HCT116 (cell line): Measurements from ENCODE around the gene HOXB9. TPM values are rescaled to one million over a fixed set of nuclear protein-coding genes. Genes with fewer than 3 reads are reported as not detected.

Source experiments
- ATAC-seq: fragments of 200-7000 bp; cut with Tn5 transposase; 2 replicates; pipeline ENCODE4 v1.9.1; 2020; ENCODE audit warnings: mild to moderate bottlenecking, moderate library complexity
- BruUV-seq: library from RNA; stranded (reverse); fragments of 400-500 nt; replicated peaks from 2 replicates; lab custom pipeline; 2021; lab: Mats Ljungman, UMichigan
- CTCF ChIA-PET: fragments of 300-600 bp; sonication (Branson Sonifier 250); formaldehyde crosslinking; loops from one replicate; lab custom pipeline; 2021; ENCODE audit warnings: antibody characterized with exemption; lab: Charles Lee
- POLR2A ChIA-PET: fragments of 300-600, 350-600 bp; sonication (Branson Sonifier 250); formaldehyde crosslinking; loops from one replicate; lab custom pipeline; 2021; ENCODE audit warnings: antibody characterized with exemption; lab: Charles Lee
- RAD21 ChIA-PET, 2 experiments: fragments of 300-600 bp; sonication (Branson Sonifier 250); formaldehyde crosslinking; loops; one replicate each; lab custom pipeline; 2023; ENCODE audit warnings: low total read pairs in 2 of 2; ENCODE audit not compliant: uncharacterized antibody in 2 of 2, unreplicated experiment in 2 of 2, low non-redundant PET in 1 of 2; lab: Charles Lee
- DNase-seq: peaks from one replicate; pipeline ENCODE4 v3.0.0-alpha.2; 2010; ENCODE audit warnings: low read depth, low spot score
- H2AFZ ChIP-seq: fragments of 200-600 bp; shearing (Covaris generic), sonication (generic); 2 replicates; pipeline ENCODE4 v1.6.1; 2017; ENCODE audit warnings: low read depth, mixed run types, mixed read lengths, antibody characterized with exemption, low read length; ENCODE audit not compliant: poor library complexity, severe bottlenecking
- H3K27ac ChIP-seq: 2 replicates; pipeline ENCODE4 v1.5.1; 2012; ENCODE audit warnings: low read depth, low read length
- H3K27me3 ChIP-seq: fragments of 200-600 bp; sonication (generic); 2 replicates; pipeline ENCODE4 v1.6.1; 2016; ENCODE audit warnings: mixed run types, low read length, mixed read lengths; ENCODE audit not compliant: insufficient read depth
- H3K36me3 ChIP-seq, 2 experiments: fragments of 200-500 bp in 1 of 2; fragments of 200-600 bp in 1 of 2; sonication (Bioruptor generic) in 1 of 2; sonication (generic) in 1 of 2; 2 replicates each; pipeline versions ENCODE4 v1.5.1 to v1.6.1; 2014 to 2016; ENCODE audit warnings: low read length in 2 of 2, inconsistent platforms in 1 of 2, mixed read lengths in 1 of 2, mixed run types in 1 of 2; ENCODE audit not compliant: insufficient read depth in 2 of 2, control insufficient read depth in 1 of 2
- H3K4me1 ChIP-seq, 2 experiments: fragments of 200-600 bp in 1 of 2; sonication (generic) in 1 of 2; 2 replicates each; pipeline versions ENCODE4 v1.5.1 to v1.6.1; 2012 to 2017; ENCODE audit warnings: low read length in 2 of 2, inconsistent platforms in 1 of 2, mild to moderate bottlenecking in 1 of 2, mixed read lengths in 1 of 2, mixed run types in 1 of 2, moderate library complexity in 1 of 2; ENCODE audit not compliant: insufficient read depth in 2 of 2, control insufficient read depth in 1 of 2
- H3K4me2 ChIP-seq: fragments of 200-600 bp; sonication (generic); 2 replicates; pipeline ENCODE4 v1.6.1; 2017; ENCODE audit warnings: mixed run types, low read length, mixed read lengths
- H3K4me3 ChIP-seq, 2 experiments: fragments of 200-600 bp in 1 of 2; sonication (generic) in 1 of 2; replicated peaks in 1 of 2; 2 replicates each; pipeline ENCODE4 v1.5.1; 2011 to 2016; ENCODE audit warnings: low read length in 2 of 2, control low read depth in 1 of 2, low read depth in 1 of 2, mild to moderate bottlenecking in 1 of 2, mixed read lengths in 1 of 2, mixed run types in 1 of 2
- H3K79me2 ChIP-seq: fragments of 200-600 bp; sonication (generic); 2 replicates; pipeline ENCODE4 v1.6.1; 2017; ENCODE audit warnings: mild to moderate bottlenecking, mixed run types, low read length, moderate library complexity, mixed read lengths; ENCODE audit not compliant: insufficient read depth
- H3K9ac ChIP-seq: fragments of 200-600 bp; sonication (generic); 2 replicates; pipeline ENCODE4 v1.6.1; 2016; ENCODE audit warnings: low read length, mixed read lengths
- H3K9me2 ChIP-seq: fragments of 200-600 bp; sonication (generic), shearing (Covaris generic); 2 replicates; pipeline ENCODE4 v1.6.1; 2017; ENCODE audit warnings: mixed run types, mild to moderate bottlenecking, moderate library complexity; ENCODE audit not compliant: insufficient read depth
- H3K9me3 ChIP-seq, 2 experiments: fragments of 200-500 bp in 1 of 2; fragments of 200-600 bp in 1 of 2; sonication (Bioruptor generic) in 1 of 2; sonication (generic) in 1 of 2; 2 replicates each; pipeline ENCODE4 v1.6.1; 2014 to 2017; ENCODE audit warnings: low read length in 2 of 2, mixed read lengths in 2 of 2, inconsistent platforms in 1 of 2, low read depth in 1 of 2, mild to moderate bottlenecking in 1 of 2, mixed run types in 1 of 2, moderate library complexity in 1 of 2; ENCODE audit not compliant: control insufficient read depth in 1 of 2, insufficient read depth in 1 of 2
- H4K20me1 ChIP-seq: fragments of 200-600 bp; sonication (generic), shearing (Covaris generic); 2 replicates; pipeline ENCODE4 v1.6.1; 2017; ENCODE audit warnings: mixed run types, mild to moderate bottlenecking, moderate library complexity; ENCODE audit not compliant: insufficient read depth
- CEBPB ChIP-seq: IDR thresholded peaks from 2 replicates; pipeline ENCODE4 v1.6.1; 2012; ENCODE audit warnings: low read depth
- CTCF ChIP-seq, 3 experiments: fragments of 200-600 bp in 1 of 3; sonication (generic) in 1 of 3; IDR thresholded peaks in 2 of 3; conservative IDR thresholded peaks in 1 of 3; 2 replicates each; pipeline ENCODE4 v1.5.1; 2012 to 2017; ENCODE audit warnings: low read depth in 2 of 3, low read length in 2 of 3, antibody characterized with exemption in 1 of 3, borderline replicate concordance in 1 of 3, control low read depth in 1 of 3, mild to moderate bottlenecking in 1 of 3, mixed read lengths in 1 of 3, mixed run types in 1 of 3, moderate library complexity in 1 of 3; ENCODE audit not compliant: insufficient read depth in 1 of 3
- ELF1 ChIP-seq: IDR thresholded peaks from 2 replicates; pipeline ENCODE4 v1.6.1; 2012; ENCODE audit warnings: low read depth, borderline replicate concordance
- EZH2 ChIP-seq: fragments of 200-600 bp; sonication (generic); IDR thresholded peaks from 2 replicates; pipeline ENCODE4 v1.6.1; 2017; ENCODE audit warnings: antibody characterized with exemption, mixed run types
- EZH2phosphoT487 ChIP-seq: fragments of 200-600 bp; IDR thresholded peaks from 2 replicates; pipeline ENCODE4 v1.6.1; 2018; ENCODE audit warnings: antibody characterized with exemption, borderline replicate concordance
- FOSL1 ChIP-seq: IDR thresholded peaks from 2 replicates; pipeline ENCODE4 v1.6.1; 2012; ENCODE audit warnings: low read depth
- JUND ChIP-seq: IDR thresholded peaks from 2 replicates; pipeline ENCODE4 v1.6.1; 2012
- POLR2A ChIP-seq: IDR thresholded peaks from 2 replicates; pipeline ENCODE4 v1.7.0; 2011; ENCODE audit warnings: borderline replicate concordance; ENCODE audit not compliant: insufficient read depth, insufficient read length; ENCODE audit errors: extremely low read depth
- SIN3A ChIP-seq: IDR thresholded peaks from 2 replicates; pipeline ENCODE4 v1.6.1; 2012; ENCODE audit warnings: low read depth
- SP1 ChIP-seq: IDR thresholded peaks from 2 replicates; pipeline ENCODE4 v1.6.1; 2012; ENCODE audit warnings: low read depth
- SRF ChIP-seq: IDR thresholded peaks from 2 replicates; pipeline ENCODE4 v1.6.1; 2012; ENCODE audit warnings: low read depth
- TCF7L2 ChIP-seq: IDR thresholded peaks from 2 replicates; pipeline ENCODE4 v1.7.0; 2011; ENCODE audit warnings: borderline replicate concordance, inconsistent platforms; ENCODE audit not compliant: insufficient read depth, insufficient read length; ENCODE audit errors: extremely low read depth
- ZBTB33 ChIP-seq: IDR thresholded peaks from 2 replicates; pipeline ENCODE4 v1.6.1; 2011; ENCODE audit warnings: mild to moderate bottlenecking, low read length, moderate library complexity; ENCODE audit not compliant: insufficient replicate concordance; ENCODE audit errors: extremely low read depth
- intact Hi-C: fragments of 100-400 bp; cut with micrococcal nuclease; formaldehyde crosslinking; loops from 2 replicates; pipeline ENCODE4 v1.10.0; 2022
- total RNA-seq: library from RNA; stranded (reverse); gene quantifications from one replicate; pipeline ENCODE4 v1.2.1, GENCODE V29; 2021; ENCODE audit not compliant: unreplicated experiment

The HOXB9 gene
- total RNA-seq, 1 experiment from 2014 or later = 40.1 TPM

GRCh38 chr17:48644910-48645557 lies 18.9 kb upstream of the HOXB9 start:
- H4K20me1 ChIP-seq = no peaks in the 10 kb centered on the region
- H3K4me1 ChIP-seq = peaks cover 9 to 37% of the 10 kb centered on the region in 2 experiments; a peak in 3 of 4 replicates
- H2AFZ ChIP-seq = no peak overlapping the region
- BruUV-seq = TSS peak; percentile 44
- H3K79me2 ChIP-seq = peaks cover 70% of the 10 kb centered on the region
- ChIA-PET CTCF (no interaction called here), RAD21 (no interaction called here), POLR2A (interaction anchor here (1.0 kb wide), 1 partner anchor 19 kb away, joined by 3 read pairs; the partner anchor contains the start of gene HOXB9)
- no peak for TF ChIP-seq ZBTB33
- TF ChIP-seq SRF = no peak
- TF ChIP-seq POLR2A = no peak
- no peak for TF ChIP-seq SIN3A
- TF ChIP-seq CTCF (IDR thresholded peaks at IDR 0.05 in 2 of 3, conservative IDR thresholded peaks at IDR 0.05 in 1 of 3; ENCODE audit: borderline replicate concordance in 1 of 3, insufficient read depth in 1 of 3, low read depth in 2 of 3, low read length in 2 of 3) = no peak
- TF ChIP-seq CEBPB = no peak
- no peak for TF ChIP-seq SP1
- no peak for TF ChIP-seq ELF1
- TF ChIP-seq EZH2phosphoT487 = no peak
- TF ChIP-seq TCF7L2 = no peak
- TF ChIP-seq FOSL1 = no peak
- TF ChIP-seq EZH2 = no peak
- no peak for TF ChIP-seq JUND
- intact Hi-C loops = no loop called here
- peak overlapping the region; percentile 94 for H3K9ac ChIP-seq
- ATAC-seq (no peak), DNase-seq (no peak)
- no peaks in the 10 kb centered on the region for H3K9me3 ChIP-seq
- no peaks in the 10 kb centered on the region for H3K9me2 ChIP-seq
- H3K36me3 ChIP-seq = peaks cover 0 to 15% of the 10 kb centered on the region in 2 experiments; a peak in 1 of 4 replicates
- peak overlapping the region; percentile 99 for H3K27ac ChIP-seq
- peak overlapping the region; percentile 96 for H3K4me3 ChIP-seq
- no peaks in the 10 kb centered on the region for H3K27me3 ChIP-seq
- peak overlapping the region; percentile 90 for H3K4me2 ChIP-seq
